GM12878 (cell line): Measurements from ENCODE around the gene SGTA. TPM values are rescaled to one million over a fixed set of nuclear protein-coding genes. Genes with fewer than 3 reads are reported as not detected.
A peak's percentile ranks its signal among the peaks of the same experiment; 100 is the strongest.
"Not testable (repeated sequence)": the region's sequence is repeated elsewhere in the genome, so short reads cannot be mapped to it uniquely, and the experiment has no call there.

Experiments
- ATAC-seq: fragments of 200-7000 bp; cut with Tn5 transposase; 3 replicates; pipeline ENCODE4 v1.9.1; 2020; ENCODE audit warnings: mild to moderate bottlenecking, moderate library complexity
- BruUV-seq: library from RNA; stranded (reverse); fragments of 400-500 nt; replicated peaks from 2 replicates; lab custom pipeline; 2021; lab: Mats Ljungman, UMichigan
- CTCF ChIA-PET: fragments of 300-600 bp; sonication (Branson Sonifier 250); formaldehyde crosslinking; extraction: SDS; loops from one replicate; lab custom pipeline; 2021; ENCODE audit warnings: inconsistent platforms; lab: Yijun Ruan, JAX
- POLR2A ChIA-PET: fragments of 350-600 bp; formaldehyde crosslinking; extraction: SDS; loops from one replicate; lab custom pipeline; 2021; ENCODE audit warnings: inconsistent platforms; lab: Charles Lee
- RAD21 ChIA-PET: fragments of 300-600 bp; sonication (Branson Sonifier 250); formaldehyde crosslinking; loops from one replicate; lab custom pipeline; 2023; ENCODE audit warnings: antibody characterized with exemption; ENCODE audit not compliant: unreplicated experiment; lab: Charles Lee
- SMC1A ChIA-PET: fragments of 300-600 bp; sonication (Branson Sonifier 250); formaldehyde crosslinking; loops from one replicate; lab custom pipeline; 2023; ENCODE audit not compliant: unreplicated experiment, uncharacterized antibody; lab: Charles Lee
- DNase-seq: peaks from one replicate; pipeline ENCODE4 v3.0.0-alpha.2; 2011; ENCODE audit warnings: low read depth, low spot score
- FAIRE-seq: peaks from 3 replicates; lab custom pipeline; 2011; peaks lifted over from hg19 to GRCh38; lab: Jason Lieb, UNC
- H2AFZ ChIP-seq: 2 replicates; pipeline ENCODE4 v1.6.0; 2011; ENCODE audit warnings: low read depth, low read length, control low read depth; ENCODE audit not compliant: control insufficient read depth
- H3K27ac ChIP-seq: 2 replicates; pipeline ENCODE4 v1.5.1; 2011; ENCODE audit warnings: control low read depth; ENCODE audit not compliant: control insufficient read depth, insufficient read depth
- H3K27me3 ChIP-seq, 2 experiments: replicated peaks in 1 of 2; 2 replicates each; pipeline versions ENCODE4 v1.6.0 to v1.6.1; 2011; ENCODE audit warnings: low read length in 1 of 2; ENCODE audit not compliant: control insufficient read depth in 2 of 2, insufficient read depth in 2 of 2
- H3K36me3 ChIP-seq, 2 experiments: 2 replicates each; pipeline ENCODE4 v1.5.1; 2011; ENCODE audit warnings: low read length in 1 of 2; ENCODE audit not compliant: control insufficient read depth in 2 of 2, insufficient read depth in 2 of 2
- H3K4me1 ChIP-seq: 2 replicates; pipeline ENCODE4 v1.6.1; 2011; ENCODE audit warnings: mild to moderate bottlenecking, low read length, moderate library complexity, mixed read lengths; ENCODE audit not compliant: control insufficient read depth, insufficient read depth
- H3K4me2 ChIP-seq: 2 replicates; pipeline ENCODE4 v1.6.0; 2011; ENCODE audit warnings: control low read depth; ENCODE audit not compliant: control insufficient read depth, insufficient read depth
- H3K4me3 ChIP-seq: fragments of 200-600 bp; sonication (generic); 2 replicates; pipeline ENCODE4 v1.5.1; 2016
- H3K79me2 ChIP-seq: 2 replicates; pipeline ENCODE4 v1.6.0; 2011; ENCODE audit warnings: low read length; ENCODE audit not compliant: control insufficient read depth, insufficient read depth
- H3K9ac ChIP-seq: 2 replicates; pipeline ENCODE4 v1.8.0; 2011; ENCODE audit warnings: low read length, control low read depth, mixed read lengths; ENCODE audit not compliant: control insufficient read depth, insufficient read depth
- H3K9me3 ChIP-seq: replicated peaks from 3 replicates; pipeline ENCODE4 v1.5.1; 2011; ENCODE audit warnings: mild to moderate bottlenecking, low read length; ENCODE audit not compliant: control insufficient read depth, insufficient read depth
- H4K20me1 ChIP-seq: 2 replicates; pipeline ENCODE4 v1.6.0; 2011; ENCODE audit not compliant: control insufficient read depth, insufficient read depth
- CREM ChIP-seq: IDR thresholded peaks from 2 replicates; pipeline ENCODE4 v1.6.1; 2014; ENCODE audit warnings: antibody characterized with exemption, low read depth
- KLF5 ChIP-seq: fragments of 450-650 bp; IDR thresholded peaks from 2 replicates; pipeline ENCODE4 v1.6.1; 2014; ENCODE audit warnings: mild to moderate bottlenecking; ENCODE audit not compliant: partially characterized antibody
- MEF2A ChIP-seq: IDR thresholded peaks from 2 replicates; pipeline ENCODE4 v1.6.1; 2011; ENCODE audit warnings: low read depth, mild to moderate bottlenecking, low read length, moderate library complexity; ENCODE audit not compliant: insufficient read depth
- PAX5 ChIP-seq: IDR thresholded peaks from 2 replicates; pipeline ENCODE4 v1.6.1; 2011; ENCODE audit warnings: low read depth, low read length, borderline replicate concordance
- POU2F2 ChIP-seq: IDR thresholded peaks from 3 replicates; pipeline ENCODE4 v1.6.1; 2011; ENCODE audit warnings: low read depth, mild to moderate bottlenecking, low read length, borderline replicate concordance
- SMC3 ChIP-seq: IDR thresholded peaks from 2 replicates; pipeline ENCODE4 v1.6.1; 2011; ENCODE audit warnings: low read length, improper control_type of control experiment, borderline replicate concordance
- SREBF1 ChIP-seq: IDR thresholded peaks from 2 replicates; pipeline ENCODE4 v1.6.1; 2012; ENCODE audit warnings: mild to moderate bottlenecking, low read length
- STAT3 ChIP-seq: IDR thresholded peaks from 2 replicates; pipeline ENCODE4 v1.6.1; 2011; ENCODE audit warnings: low read depth, low read length, improper control_type of control experiment
- ZNF384 ChIP-seq: IDR thresholded peaks from 2 replicates; pipeline ENCODE4 v1.6.1; 2012; ENCODE audit warnings: low read depth, mild to moderate bottlenecking, low read length, improper control_type of control experiment, borderline replicate concordance
- WGBS: methylation state at CpG from one replicate; pipeline ENCODE4 v1.1.6; 2016; ENCODE audit warnings: low lambda C conversion rate; ENCODE audit not compliant: insufficient replicate concordance, insufficient coverage; ENCODE audit errors: missing lambda C conversion rate; 5-methylcytosine and 5-hydroxymethylcytosine counted together
- in situ Hi-C: fragments of 300-500 bp; cut with MboI; formaldehyde crosslinking; loops from 9 replicates; pipeline ENCODE4 v1.14.3; 2018; ENCODE audit warnings: mixed read lengths
- intact Hi-C: fragments of 100-400 bp; cut with micrococcal nuclease; formaldehyde crosslinking; loops from one replicate; pipeline ENCODE4 v1.14.2; 2022; ENCODE audit not compliant: unreplicated experiment
- polyA plus RNA-seq, 11 experiments: library from polyadenylated mRNA; depleted of rRNA in 4 of 11; unstranded in 6 of 11; stranded (reverse) in 5 of 11; fragments of >200 nt; fragmentation: Nextera tagmentation in 4 of 11; fragmentation: Illumina TruSeq in 1 of 11; extraction: Ambion mirVana in 4 of 11; extraction: Trizol in 1 of 11; gene quantifications; 1 replicate in 1 of 11; 2 replicates in 10 of 11; pipeline versions ENCODE4 v1.2.1 to v1.2.3, GENCODE V29; 2011 to 2016; ENCODE audit warnings: inconsistent platforms in 2 of 11, missing spikeins in 2 of 11, low read depth in 1 of 11
- total RNA-seq, 4 experiments: library from RNA; depleted of rRNA in 3 of 4; stranded (reverse); fragments of >200 nt in 3 of 4; fragmentation: Illumina TruSeq in 1 of 4; extraction: Trizol in 1 of 4; gene quantifications; 2 replicates each; pipeline versions ENCODE4 v1.2.1 to v1.2.3, GENCODE V29; 2013 to 2021
- TF ChIP-seq, protein P1 (sequence below): fragments of 450-650 bp; formaldehyde crosslinking; IDR thresholded peaks from 2 replicates; pipeline ENCODE4 v1.5.0; 2022; ENCODE audit warnings: mild to moderate bottlenecking, missing genetic modification characterization

SGTA gene
- total and polyA plus RNA-seq, 10 of the 15 experiments (the other 5 are each of a cell fraction or from before 2014, with no cell fraction given): 2.0 to 102 (median 48.2) TPM

DNA sequence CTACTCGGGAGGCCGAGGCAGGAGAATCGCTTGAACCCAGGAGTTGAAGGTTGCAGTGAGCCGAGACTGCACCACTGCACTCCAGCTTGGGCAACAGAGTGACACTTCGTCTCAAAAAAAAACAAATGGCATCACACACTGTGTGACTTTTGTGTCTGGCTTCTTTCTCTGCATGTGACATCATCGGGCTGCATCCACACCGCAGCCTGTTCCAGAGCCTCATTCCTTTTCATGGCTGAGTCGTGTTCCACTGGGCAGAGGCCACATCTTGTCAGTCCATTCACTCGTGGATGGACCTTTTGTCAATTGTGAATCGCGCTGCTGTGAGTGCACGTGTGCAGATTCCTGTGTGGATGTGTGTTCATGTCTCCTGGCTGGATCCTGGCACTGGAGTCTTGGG, 10.5 kb upstream of the SGTA start (continued):
- TF ChIP-seq, protein P1, sequence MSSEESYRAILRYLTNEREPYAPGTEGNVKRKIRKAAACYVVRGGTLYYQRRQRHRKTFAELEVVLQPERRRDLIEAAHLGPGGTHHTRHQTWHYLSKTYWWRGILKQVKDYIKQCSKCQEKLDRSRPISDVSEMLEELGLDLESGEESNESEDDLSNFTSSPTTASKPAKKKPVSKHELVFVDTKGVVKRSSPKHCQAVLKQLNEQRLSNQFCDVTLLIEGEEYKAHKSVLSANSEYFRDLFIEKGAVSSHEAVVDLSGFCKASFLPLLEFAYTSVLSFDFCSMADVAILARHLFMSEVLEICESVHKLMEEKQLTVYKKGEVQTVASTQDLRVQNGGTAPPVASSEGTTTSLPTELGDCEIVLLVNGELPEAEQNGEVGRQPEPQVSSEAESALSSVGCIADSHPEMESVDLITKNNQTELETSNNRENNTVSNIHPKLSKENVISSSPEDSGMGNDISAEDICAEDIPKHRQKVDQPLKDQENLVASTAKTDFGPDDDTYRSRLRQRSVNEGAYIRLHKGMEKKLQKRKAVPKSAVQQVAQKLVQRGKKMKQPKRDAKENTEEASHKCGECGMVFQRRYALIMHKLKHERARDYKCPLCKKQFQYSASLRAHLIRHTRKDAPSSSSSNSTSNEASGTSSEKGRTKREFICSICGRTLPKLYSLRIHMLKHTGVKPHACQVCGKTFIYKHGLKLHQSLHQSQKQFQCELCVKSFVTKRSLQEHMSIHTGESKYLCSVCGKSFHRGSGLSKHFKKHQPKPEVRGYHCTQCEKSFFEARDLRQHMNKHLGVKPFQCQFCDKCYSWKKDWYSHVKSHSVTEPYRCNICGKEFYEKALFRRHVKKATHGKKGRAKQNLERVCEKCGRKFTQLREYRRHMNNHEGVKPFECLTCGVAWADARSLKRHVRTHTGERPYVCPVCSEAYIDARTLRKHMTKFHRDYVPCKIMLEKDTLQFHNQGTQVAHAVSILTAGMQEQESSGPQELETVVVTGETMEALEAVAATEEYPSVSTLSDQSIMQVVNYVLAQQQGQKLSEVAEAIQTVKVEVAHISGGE (CRISPR knock-in tag): no peak
- TF ChIP-seq KLF5: no peak
- no peak for TF ChIP-seq SMC3
- TF ChIP-seq ZNF384: no peak
- no peak for TF ChIP-seq CREM
- TF ChIP-seq SREBF1: no peak
- no peak for TF ChIP-seq POU2F2
- no peak for TF ChIP-seq MEF2A
- TF ChIP-seq, all 136 proteins: peak for 0

DNA sequence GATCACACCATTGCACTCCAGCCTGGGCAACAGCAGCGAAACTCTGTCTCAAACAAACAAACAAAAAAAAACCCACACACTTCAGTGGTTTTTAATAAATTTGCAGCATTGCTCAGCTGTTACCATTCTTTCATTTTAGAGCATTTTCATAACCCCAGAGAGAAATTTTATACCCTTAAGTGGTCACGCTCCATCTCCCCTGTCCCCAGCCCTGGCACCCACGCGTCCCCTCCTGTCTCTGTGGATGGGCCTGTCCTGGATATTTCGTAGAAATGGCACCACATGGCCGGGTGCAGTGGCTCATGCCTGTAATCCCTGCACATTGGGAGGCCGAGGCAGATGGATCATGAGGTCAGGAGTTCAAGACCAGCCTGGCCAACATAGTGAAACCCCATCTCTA, 10.1 kb upstream of the SGTA start:
- Histone ChIP-seq H3K36me3 (peaks cover 16 to 19% of the 10 kb centered on the region in 2 experiments; a peak in 3 of 4 replicates), H3K27me3 (no peaks in the 10 kb centered on the region), H3K4me1 (peaks cover 22% of the 10 kb centered on the region)
- SMC1A ChIA-PET: no interaction called here
- TF ChIP-seq STAT3: no peak
- TF ChIP-seq PAX5: 0 out of 2 replicates have a peak, but pooled peaks have one; percentile 6
- TF ChIP-seq, all 136 proteins: peak for 1
- WGBS: 58% methylated on average over 7 of the region's 7 CpGs
- Histone ChIP-seq H4K20me1 (no peaks in the 10 kb centered on the region), H3K79me2 (peaks cover 30% of the 10 kb centered on the region), H3K27ac (no peak overlapping the region), H3K4me3 (no peak overlapping the region), H3K9me3 (no peaks in the 10 kb centered on the region), H3K9ac (no peak overlapping the region), H3K4me2 (no peak overlapping the region), H2AFZ (no peak overlapping the region)
- BruUV-seq: no TSS peak
- DNase-seq (no peak), FAIRE-seq (no peak), ATAC-seq (no peak)
- intact Hi-C loops (no loop called here), in situ Hi-C loops (no loop called here)
- ChIA-PET POLR2A (interaction anchor here (0.6 kb wide), 1 partner anchor 315 kb away, joined by 4 read pairs; no protein-coding TSS in a partner anchor), CTCF (no interaction called here), RAD21 (no interaction called here)

DNA sequence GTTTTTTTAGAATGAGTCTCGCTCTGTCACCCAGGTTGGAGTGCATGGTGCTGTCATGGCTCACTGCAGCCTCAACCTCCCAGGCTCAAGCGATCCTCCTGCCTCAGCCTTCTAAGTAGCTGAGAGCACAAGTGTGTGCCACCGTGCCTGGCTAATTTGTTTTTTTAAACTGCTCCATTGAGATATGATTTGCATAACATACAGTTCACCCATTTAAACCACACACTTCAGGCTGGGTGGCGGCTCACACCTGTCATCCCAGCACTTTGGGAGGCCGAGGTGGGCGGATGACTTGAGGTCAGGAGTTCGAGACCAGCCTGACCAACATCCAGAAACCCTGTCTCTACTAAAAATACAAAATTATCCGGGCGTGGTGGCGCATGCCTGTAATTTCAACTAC, 9.6 kb upstream of the SGTA start:
- FAIRE-seq, H3K27me3 ChIP-seq, intact Hi-C loops, H3K4me3 ChIP-seq, H3K4me2 ChIP-seq, ATAC-seq, in situ Hi-C loops, H4K20me1 ChIP-seq, SMC1A ChIA-PET, H2AFZ ChIP-seq, H3K9ac ChIP-seq, H3K9me3 ChIP-seq, H3K27ac ChIP-seq, POLR2A ChIA-PET, RAD21 ChIA-PET, DNase-seq, BruUV-seq, CTCF ChIA-PET: not testable (repeated sequence)
- WGBS: 49% methylated on average over 10 of the region's 10 CpGs
- H3K4me1 ChIP-seq: peaks cover 24% of the 10 kb centered on the region
- H3K36me3 ChIP-seq: peaks cover 16 to 19% of the 10 kb centered on the region in 2 experiments; a peak in 3 of 4 replicates
- H3K79me2 ChIP-seq: peaks cover 34% of the 10 kb centered on the region
